HG02852 (cell line): ENCODE results near the gene SUMO3.

Experiments
- ATAC-seq: cut with Tn5 transposase; IDR thresholded peaks from one replicate; pipeline ENCODE4 v1.9.1; 2021; ENCODE audit warnings: mild to moderate bottlenecking, moderate library complexity; ENCODE audit not compliant: unreplicated experiment

SUMO3 gene

DNA sequence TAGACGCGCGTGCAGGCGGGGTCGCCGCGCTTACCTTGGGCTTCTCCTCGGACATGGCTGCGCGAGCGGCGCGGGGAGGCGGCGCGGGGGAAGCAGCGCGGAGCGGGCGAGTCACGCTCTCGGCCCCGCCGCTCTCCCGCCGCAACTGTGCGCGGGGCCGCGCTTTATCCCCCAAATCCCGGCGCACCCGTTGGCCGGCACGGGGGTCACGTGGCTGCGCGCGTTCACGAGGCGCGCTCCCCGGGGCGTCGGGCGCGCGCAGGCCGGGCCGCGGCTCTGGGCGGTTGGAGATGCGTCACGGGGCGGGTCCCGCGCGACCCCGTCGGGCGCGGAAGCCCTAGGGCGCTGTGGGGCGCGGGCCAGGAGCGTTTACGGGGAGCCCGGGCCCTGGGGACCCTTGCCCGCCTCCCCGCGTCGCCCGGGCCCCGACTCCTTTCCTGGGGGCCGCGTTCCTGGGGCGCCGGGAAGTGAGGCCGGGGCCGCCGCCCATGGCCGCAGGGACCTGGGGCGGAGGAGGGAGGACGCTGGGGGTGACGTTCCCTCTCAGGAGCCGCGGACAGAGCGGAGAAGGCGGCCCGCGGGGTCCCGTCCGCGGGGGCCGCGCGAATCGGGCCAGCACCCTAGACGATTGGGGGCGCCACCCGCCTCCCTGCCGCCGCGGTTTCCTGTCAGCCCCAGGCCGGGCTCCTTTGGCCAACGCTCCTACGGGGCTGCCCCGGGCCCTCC lies at the start of gene SUMO3:
SUMO3 (minus strand) TSS at position 149 of the 726 bp plus-strand sequence; CDS start at position 55, 94 bp downstream.
- ATAC-seq, result peak; percentile 63

DNA sequence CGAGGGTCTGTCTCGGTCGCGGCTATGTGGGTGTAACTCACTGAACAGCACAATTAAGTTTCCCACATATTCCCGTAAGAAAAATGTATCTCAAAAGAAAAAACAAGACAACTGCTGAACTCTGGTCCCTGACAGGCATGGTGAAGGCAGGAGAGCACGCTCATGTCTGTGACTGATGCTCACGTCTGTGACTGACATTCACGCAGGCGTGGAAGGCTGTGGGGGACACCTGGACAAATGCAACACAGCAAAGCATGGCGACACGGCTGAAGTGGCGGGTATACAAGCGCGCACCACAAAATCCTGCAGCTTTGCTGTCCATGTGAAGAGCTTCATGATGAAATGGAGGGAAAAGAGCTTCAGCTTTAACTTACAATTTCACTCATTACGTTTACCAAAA lies 49.6 kb upstream of the SUMO3 start:
- ATAC-seq, result no peak

DNA sequence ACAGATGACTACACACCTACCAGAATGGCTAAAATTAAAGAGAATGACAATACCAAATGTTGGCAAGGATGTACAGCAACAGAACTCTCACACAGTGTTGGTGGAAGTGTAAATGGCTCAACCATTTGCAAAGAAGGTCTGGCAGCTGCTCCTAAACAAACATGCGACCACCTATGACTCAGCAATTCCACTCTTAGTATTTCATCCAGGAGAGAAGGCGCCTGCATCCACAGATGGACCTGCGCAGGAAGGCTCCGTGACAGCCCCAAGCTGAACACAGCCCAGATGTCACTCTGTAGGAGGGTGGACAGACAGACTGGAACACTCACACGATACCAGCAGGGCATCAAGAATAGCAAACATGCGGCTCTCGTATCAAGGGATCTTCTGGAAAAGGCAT lies 48.9 kb upstream of the SUMO3 start:
- ATAC-seq, result no peak

DNA sequence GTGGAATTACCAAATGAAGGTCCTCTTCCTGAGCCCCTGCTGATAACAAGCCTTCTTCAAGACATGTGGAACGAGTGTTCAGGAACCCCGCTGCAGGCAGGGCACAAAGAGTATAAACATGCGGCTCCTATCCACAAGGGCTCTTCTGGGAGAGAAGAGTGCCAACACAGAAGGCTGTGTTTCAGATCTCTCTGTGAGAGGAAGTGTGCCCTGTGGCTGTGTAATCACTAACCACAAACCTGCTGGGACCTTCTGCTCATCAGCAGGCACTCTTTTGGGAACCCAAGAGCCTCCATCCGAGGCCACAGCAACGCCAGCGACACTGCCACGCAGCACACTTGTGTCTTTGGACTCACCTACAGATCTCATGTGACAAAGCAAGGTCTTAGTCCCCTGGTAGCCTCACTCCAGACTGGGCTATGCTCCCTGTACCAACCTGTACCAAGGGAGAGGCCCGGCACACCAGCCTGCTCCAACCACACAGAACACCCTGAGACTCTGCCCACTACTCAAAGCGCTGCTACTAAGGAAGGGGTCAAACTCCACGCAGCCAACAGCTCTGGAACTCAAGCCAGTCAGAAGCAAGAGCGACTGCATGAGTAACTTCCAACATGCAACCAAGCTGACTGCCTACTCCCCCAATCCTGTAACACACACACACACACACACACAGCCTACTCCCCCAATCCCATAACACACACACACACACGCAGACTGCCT lies 47.9 kb upstream of the SUMO3 start:
- no peak for ATAC-seq

DNA sequence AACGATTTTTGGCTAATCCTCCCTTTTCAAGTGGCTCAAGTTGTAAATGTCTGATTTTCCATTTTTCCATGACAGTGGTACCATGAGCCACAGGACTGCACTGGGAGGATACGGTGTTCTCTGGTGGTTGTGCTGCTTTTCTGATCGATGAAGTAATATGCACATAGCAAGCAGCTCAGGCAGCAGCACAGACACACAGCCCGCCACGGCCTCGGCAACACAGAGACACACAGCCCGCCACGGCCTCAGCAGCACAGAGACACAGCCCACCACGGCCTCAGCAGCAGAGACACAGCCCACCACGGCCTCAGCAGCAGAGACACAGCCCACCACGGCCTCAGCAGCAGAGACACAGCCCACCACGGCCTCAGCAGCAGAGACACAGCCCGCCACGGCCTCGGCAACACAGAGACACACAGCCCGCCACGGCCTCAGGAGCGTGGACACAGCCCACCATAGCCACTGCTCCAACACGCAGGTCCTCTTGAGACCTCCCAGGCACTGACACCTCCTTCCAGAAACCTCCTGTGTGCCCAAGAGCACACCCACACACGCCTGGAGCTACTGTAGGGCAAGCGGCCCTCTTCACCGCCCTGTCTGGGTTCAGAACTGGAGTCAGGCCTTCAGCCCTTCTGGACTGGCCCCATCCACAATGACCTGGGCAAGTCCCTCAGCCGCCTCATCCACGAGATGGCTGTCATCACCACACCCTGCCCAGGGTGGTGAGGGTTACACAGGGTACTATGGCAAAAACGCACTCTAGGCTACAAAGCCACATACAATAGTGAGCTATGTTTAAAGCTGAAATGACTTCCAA lies 45.2 kb upstream of the SUMO3 start:
- ATAC-seq, result no peak

DNA sequence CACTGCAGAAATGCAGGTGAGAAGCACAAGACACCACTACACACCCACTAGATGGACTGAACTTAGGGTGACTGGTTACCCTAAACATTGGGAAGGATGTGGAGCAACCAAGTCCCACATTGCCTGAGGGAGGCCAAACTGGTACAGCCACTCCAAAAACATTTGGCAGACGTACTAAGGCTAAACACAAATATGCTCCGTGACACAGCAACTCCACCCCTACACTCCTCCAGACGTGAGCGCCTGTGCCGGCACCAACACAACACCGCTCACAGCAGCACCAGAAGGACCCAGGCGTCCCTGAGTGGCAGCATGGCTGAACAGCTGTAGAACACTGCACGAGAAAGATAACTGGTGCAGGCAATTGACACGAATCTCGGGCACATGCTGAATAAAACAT lies 40.9 kb upstream of the SUMO3 start:
- ATAC-seq, result no peak

DNA sequence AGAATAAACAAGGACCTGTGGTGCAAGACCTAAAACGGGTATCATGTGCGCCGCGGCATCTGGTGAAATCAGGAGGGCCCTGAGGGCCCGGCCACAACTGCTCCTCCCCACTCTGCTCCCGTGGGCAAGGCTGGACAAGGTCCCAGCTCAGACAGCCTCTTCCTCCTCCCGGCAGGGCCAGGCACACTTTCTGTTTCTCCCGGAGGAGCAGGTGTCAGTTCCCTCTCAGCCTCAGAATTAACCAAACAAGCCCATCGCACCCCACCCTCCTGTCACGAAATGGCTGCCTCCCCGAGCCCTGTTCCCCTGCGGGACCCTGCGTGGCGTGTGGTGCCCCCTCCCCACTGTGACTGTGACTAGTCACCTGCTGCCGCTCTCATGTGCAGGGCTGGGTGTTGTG lies 40.4 kb upstream of the SUMO3 start:
- no peak for ATAC-seq

DNA sequence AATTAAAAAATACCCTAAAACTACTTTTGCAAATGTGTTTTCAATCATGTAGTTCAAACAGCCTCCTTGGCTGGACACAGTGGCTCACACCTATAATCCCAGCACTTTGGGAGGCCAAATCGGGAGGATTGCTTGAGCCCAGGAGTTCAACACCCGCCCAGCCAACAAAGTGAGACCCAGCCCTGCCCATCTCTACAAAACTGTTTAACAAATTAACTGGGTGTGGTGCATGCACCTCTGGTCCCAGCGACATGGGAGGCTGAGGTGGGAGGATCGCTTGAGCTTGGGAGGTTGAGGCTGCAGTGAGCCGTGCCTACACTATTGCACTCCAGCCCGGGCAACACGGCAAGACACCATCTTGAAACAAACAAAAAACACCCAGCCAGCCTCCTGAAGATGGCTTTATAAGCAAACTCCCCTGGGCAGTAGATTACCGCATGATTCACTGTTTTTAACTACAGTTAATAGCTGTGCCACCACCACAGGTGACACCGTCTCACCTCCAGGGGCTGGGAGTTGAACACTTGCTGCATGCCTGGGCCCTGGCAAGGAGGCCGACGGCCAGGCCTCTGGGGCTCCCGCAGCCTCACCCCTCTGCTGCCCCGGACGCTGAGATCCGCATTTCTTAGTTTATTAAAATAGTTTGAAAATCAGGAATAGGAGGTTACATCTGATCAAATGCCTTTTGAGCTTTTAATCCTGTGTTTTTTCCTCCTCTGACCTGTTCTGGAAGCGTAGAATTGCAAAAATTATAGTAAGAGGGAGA lies 39.4 kb upstream of the SUMO3 start:
- no peak for ATAC-seq

DNA sequence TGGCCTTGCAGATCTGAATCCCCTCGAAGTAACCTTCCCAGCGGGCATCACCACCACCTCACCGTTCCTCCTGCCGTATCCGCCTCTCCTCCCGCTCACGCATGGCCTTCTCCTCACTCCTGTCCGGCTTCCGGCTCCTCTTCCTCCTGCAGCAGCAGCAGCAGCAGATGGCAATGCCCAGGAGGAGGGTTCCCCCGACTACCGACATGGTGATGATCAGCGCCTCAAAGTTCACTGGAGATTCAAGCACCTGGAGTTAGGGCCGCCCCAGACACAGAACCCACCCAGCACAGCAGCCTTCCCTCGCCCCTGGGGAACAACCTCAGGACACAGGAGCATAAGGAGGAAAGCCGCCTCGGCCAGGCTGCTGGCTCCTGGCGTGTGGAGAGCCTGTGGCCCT lies 38.3 kb upstream of the SUMO3 start:
- no peak for ATAC-seq

DNA sequence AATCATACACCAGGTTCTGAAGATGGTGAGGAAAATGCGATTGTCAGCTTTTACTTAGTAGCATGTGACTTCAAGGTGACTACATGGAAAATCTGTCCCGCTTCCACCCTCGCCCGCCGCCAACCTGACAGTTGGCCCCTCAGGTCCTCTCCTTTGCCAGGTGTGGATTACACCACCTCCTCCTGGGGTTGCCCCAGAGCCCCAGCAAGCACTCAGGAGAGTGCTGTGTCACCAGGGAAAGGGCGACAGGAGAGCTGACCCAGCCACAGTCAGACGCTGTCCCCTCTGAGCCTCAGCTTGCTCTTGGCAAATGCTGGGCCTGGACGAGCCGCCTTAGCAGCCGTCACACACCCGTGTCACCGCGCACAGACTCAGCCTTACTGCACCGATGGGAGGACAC lies 37.7 kb upstream of the SUMO3 start:
- no peak for ATAC-seq

DNA sequence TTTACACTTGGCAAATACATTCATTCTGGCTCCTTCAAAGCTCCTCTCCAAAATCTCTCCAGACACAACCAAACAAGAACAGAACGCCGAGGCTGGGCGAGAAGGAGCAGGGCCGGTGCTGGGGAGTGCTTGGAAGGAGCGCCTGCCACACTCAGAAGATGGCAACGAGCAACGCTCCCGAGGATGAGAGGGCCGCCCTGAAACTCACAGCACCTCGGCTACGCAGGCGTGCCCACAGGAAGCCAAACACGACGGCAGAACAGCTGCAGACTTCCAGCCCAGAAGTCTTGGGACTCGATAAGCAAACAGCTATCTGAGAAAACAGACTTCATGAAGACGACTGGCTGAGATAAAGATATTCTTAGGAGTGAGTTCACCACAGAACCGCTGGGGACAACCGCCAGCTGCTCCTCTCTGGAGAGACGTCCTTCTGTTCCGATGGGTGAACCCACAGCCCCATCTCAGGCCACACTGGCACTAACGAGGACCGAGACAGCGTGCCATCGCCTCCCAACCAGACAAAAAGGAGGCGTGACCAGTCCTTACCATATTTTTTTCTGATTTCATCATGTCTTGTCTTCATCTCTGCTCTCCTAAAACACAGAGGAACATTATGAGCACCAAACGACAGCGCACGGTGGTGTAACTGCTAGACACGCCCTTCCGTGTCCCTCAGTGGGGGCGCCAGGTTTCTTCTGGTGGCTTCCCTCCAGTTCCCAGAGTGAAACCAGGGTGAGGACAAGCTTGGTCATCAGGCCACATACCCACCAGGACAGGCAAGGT lies 37.0 kb upstream of the SUMO3 start:
- no peak for ATAC-seq

DNA sequence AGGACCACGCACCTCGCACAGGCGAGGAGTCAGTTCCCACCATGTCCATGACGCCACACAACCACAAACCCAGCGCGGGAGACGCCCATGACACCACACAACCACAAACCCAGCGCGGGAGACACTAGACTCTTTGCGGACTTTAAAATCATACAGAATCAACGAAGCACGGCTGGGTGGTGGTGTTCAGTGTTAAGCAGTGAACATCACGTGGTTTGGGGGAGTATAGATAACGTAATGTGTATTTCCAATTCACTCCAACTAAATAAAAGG lies 36.5 kb upstream of the SUMO3 start:
- ATAC-seq, result no peak

DNA sequence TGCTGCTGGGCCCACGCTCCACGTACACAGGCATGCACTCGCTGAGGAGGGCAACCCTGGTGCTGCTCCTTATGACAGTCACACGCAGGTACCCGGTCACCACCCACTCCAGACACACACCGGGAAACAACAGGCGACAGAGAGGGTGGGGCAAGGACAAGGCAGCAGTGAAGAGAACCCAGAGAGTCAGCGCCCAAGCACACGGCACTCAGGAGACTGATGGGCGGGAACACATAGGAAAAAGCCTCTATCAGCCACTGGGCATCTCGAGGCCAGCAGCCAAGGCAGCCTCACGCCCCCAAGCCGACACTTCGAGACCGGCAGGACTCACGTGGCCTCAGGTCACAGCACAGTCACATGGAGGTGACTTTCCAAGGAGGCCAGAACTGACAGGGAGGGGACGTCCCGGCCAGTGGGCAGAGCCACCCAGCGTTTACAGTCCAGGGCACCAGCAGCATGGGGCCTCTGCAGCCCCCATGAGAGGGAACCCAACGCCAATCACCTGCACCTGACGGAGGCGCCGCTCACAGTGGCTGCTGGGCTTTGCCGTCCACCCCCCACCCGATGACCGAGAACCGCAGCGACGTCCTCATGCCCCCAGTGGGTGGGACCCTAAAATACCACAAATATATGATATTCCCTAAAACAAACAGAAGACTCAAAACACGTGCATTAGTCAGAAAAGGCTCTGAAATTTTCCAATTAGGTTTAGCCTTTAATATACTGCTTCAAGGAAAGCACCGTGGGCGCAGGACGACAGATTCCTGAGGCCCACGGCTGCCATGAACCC lies 35.9 kb upstream of the SUMO3 start:
- no peak for ATAC-seq

DNA sequence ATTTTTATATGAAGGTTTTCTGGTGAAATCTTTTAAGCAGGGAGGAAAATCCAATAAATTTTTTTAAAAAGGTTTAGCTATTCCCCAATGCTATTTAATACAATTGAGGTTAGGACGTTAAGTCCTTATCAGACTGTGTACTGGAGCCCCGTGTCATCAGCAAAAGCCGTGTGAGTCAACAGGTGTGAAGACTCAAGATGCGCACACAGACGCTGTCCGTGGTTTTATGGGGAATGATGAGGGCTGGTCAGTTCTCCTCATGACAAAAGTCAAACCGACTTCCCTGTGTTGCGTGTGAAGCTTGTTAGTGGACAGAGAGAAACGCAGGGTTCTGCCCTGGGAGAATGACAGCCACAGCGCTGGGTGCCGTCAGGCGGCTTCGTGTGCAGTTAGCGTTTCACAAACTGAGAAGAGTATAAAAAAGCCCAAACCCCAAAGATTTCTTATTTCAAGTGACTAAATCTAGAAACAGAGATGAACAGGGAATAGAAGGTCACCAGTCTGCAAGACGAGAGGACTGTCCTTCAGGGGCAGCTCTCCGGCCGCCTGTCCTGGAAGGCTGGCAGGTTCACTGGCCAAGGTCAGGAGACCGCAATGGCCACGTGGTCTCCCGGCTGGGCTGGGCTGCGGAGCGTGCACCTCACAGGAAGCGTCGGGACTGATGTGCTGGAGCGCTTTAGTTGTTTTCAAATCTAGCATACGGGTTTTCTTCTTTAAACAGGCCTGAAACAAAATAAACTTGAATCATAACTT lies 33.2 kb upstream of the SUMO3 start:
- no peak for ATAC-seq

DNA sequence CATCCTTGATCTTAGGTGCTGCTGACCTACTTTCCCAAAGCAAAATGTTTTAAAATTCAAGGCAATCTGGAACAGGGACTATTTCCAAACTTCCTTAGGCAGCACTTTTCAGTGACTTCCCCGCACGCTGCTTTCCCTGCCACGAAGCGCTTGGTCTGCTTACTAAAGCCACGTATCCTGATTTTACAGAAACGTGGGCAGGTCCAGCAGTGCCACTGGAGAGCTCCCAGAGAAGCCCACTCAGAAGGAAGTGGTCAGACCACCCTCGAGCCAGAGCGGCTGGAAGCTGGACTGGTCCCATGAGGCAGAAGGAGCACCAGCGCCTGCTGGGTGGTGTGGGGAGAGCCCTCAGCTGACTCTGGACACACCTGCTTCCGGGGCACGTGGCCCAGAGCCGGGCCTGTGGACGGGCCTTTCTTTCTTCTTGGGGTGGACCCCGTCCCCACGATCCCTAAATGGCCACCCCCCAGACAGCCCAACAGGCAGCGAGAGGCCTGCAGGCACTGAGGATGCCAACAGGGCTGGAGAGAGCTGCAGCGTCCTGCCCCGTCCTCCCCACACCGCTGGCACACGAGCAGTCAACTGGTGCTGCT lies 32.4 kb upstream of the SUMO3 start:
- ATAC-seq, result no peak

DNA sequence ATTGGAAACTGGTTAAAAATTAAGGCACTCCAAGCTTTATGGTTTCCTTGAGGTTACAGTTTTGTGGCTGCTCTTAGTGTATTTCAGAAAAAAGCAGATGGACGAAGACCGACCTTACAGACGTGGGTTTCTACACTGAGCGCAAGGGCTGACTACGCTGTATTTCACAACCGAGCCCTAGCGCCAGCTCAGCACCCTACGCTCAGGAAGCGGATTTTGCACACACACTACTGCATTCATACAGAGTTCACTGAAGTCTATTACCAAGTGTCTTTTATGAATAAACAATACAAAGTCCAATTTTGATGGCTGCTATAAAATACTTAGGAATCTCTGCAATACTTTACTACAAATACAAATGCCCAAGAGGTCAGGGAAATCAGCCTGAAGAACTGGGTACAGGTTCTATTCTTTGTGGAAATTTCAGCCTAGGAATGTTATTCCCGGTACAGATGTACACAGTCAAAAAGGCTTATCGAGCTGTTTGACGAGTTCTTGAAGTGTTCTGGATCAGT lies 31.8 kb upstream of the SUMO3 start:
- ATAC-seq, result no peak

DNA sequence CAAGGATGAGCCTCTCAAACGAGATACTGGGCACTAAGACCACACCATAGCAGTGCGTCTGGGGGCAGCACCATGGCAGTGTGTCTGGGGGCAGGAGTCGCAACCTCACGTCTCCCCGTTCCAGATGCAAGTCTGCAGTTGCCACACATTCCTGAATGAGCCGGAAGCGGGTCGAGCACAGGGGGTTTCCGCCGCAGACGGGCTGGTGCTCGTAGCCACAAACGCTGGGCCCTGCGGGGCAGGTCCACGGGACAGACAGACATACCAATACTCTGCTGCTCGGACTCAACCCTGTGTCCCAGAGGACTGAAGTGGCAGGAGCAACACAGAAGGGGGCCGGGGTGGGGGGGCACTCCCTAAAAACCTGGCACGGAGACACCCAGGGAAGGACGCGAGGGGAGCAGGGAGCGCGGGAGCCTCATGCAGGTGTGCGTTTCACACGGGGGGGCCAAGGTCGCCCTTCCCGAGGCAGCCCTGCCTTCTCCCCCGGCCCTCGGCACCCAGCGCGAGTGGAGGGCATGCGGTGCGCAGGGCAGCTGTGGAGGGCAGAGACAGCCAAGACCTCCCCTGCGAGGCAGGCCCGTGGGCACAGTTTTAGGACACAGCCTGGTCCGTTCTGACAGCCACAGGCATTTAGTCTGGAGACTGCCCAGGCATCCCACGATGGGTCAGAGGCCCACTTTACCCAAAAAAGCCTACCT lies 31.1 kb upstream of the SUMO3 start:
- ATAC-seq, result no peak
